ENCODE results near the gene KCNQ1. TPM values are rescaled to one million over a fixed set of nuclear protein-coding genes. Genes with fewer than 3 reads are reported as not detected.

The KCNQ1 gene
- total and polyA plus RNA-seq, 12 donors, result 11.0 to 447 (median 320) TPM

GRCh38 chr11:2881076-2881980, 436.5 kb downstream of the KCNQ1 start:
- no peaks in the 10 kb centered on the region for H3K27me3 ChIP-seq
- no peak for DNase-seq
- WGBS, 4 donors, result 84 to 87% (median 87%) methylated on average over 9 to 19 of the region's 19 CpGs
- no peak for TF ChIP-seq CTCF (IDR thresholded peaks at IDR 0.05)
- no peak for TF ChIP-seq POLR2A (IDR thresholded peaks at IDR 0.05)
- H3K4me1 ChIP-seq (replicated peaks in 1 of 2), result peaks cover 6 to 22% of the 10 kb centered on the region in 2 donors
- no peak overlapping the region for H3K4me3 ChIP-seq
- no peaks in the 10 kb centered on the region for H3K9me3 ChIP-seq (replicated peaks in 1 of 3)
- intact Hi-C loops (cut with DNase I), result loop anchor here (10.0 kb wide), 2 partner anchors 167 to 187 kb away; partner anchors contain the start of gene KCNQ1OT1 (in 1 of the 2)
- H3K27ac ChIP-seq, result peak overlapping the region in 1 of 5 donors; percentile 38
- no peaks in the 10 kb centered on the region for H3K36me3 ChIP-seq (replicated peaks in 1 of 2)

- Histone ChIP-seq H3K9me3 (replicated peaks in 1 of 3) (no peaks in the 10 kb centered on the region), H3K4me1 (replicated peaks in 1 of 2) (peaks cover 6 to 24% of the 10 kb centered on the region in 2 donors), H3K4me3 (no peak overlapping the region), H3K36me3 (replicated peaks in 1 of 2) (no peaks in the 10 kb centered on the region), H3K27ac (peak overlapping the region in 1 of 5 donors; percentile 38), H3K27me3 (no peaks in the 10 kb centered on the region)
- TF ChIP-seq POLR2A (IDR thresholded peaks at IDR 0.05), result no peak
- TF ChIP-seq CTCF (IDR thresholded peaks at IDR 0.05), result no peak
- 65 to 76% (median 68%) methylated on average over 11 to 12 of the region's 12 CpGs for WGBS, 4 donors
- no peak for DNase-seq
- intact Hi-C loops (cut with DNase I), result loop anchor here (10.0 kb wide), 2 partner anchors 167 to 187 kb away; partner anchors contain the start of gene KCNQ1OT1 (in 1 of the 2)
Measured at GRCh38 chr11:2881981-2882375, 437.2 kb downstream of the KCNQ1 start.

- Histone ChIP-seq H3K36me3 (replicated peaks in 1 of 2) (no peaks in the 10 kb centered on the region), H3K9me3 (replicated peaks in 1 of 3) (no peaks in the 10 kb centered on the region), H3K4me1 (replicated peaks in 1 of 2) (peaks cover 6 to 24% of the 10 kb centered on the region in 2 donors), H3K4me3 (peak overlapping the region in 1 of 4 donors; percentile 96), H3K27ac (peak overlapping the region in 1 of 5 donors; percentile 79), H3K27me3 (no peaks in the 10 kb centered on the region)
- 73 to 80% (median 78%) methylated on average over 8 to 11 of the region's 11 CpGs for WGBS, 4 donors
- TF ChIP-seq POLR2A (IDR thresholded peaks at IDR 0.05) (no peak), CTCF (IDR thresholded peaks at IDR 0.05) (no peak)
- intact Hi-C loops (cut with DNase I), result loop anchor here (10.0 kb wide), 2 partner anchors 168 to 188 kb away; partner anchors contain the start of gene KCNQ1OT1 (in 1 of the 2)
- no peak for DNase-seq
Measured at GRCh38 chr11:2882396-2883110, 437.7 kb downstream of the KCNQ1 start.

GRCh38 chr11:2883640-2883978, 438.8 kb downstream of the KCNQ1 start:
- Histone ChIP-seq H3K9me3 (replicated peaks in 1 of 3) (no peaks in the 10 kb centered on the region), H3K36me3 (replicated peaks in 1 of 2) (no peaks in the 10 kb centered on the region), H3K27me3 (no peaks in the 10 kb centered on the region), H3K4me1 (replicated peaks in 1 of 2) (peaks cover 6 to 28% of the 10 kb centered on the region in 2 donors), H3K27ac (peak overlapping the region in 3 of 5 donors; percentile 72 to 79 (median 79)), H3K4me3 (peak overlapping the region in 2 of 4 donors; percentile 96 to 97)
- 6 to 8% (median 8%) methylated on average over 11 to 24 of the region's 24 CpGs for WGBS, 4 donors
- intact Hi-C loops (cut with DNase I), result loop anchor here (10.0 kb wide), 2 partner anchors 169 to 189 kb away; partner anchors contain the start of gene KCNQ1OT1 (in 1 of the 2)
- DNase-seq, result peak in 1 of 7 donors; percentile 21
- TF ChIP-seq CTCF (IDR thresholded peaks at IDR 0.05) (no peak), POLR2A (IDR thresholded peaks at IDR 0.05) (no peak)

Data from adrenal gland (tissue), 12 donors.